WTC11 (cell line): Measurements from ENCODE around the gene NUP85.

ENCODE experiments used
- ATF2 ChIP-seq: sonication (generic); formaldehyde crosslinking; IDR thresholded peaks from 2 replicates; pipeline ENCODE4 v1.8.1; 2022; ENCODE audit warnings: low read depth, missing genetic modification reagents, borderline replicate concordance
- CTCF ChIP-seq: fragments of 200-600 bp; IDR thresholded peaks from 2 replicates; pipeline ENCODE4 v1.8.0; 2022; ENCODE audit warnings: antibody characterized with exemption
- ELF4 ChIP-seq: sonication (generic); formaldehyde crosslinking; IDR thresholded peaks from 2 replicates; pipeline ENCODE4 v1.8.1; 2022; ENCODE audit warnings: low read depth, mild to moderate bottlenecking, moderate library complexity, missing genetic modification reagents
- MAX ChIP-seq: sonication (generic); formaldehyde crosslinking; IDR thresholded peaks from 2 replicates; pipeline ENCODE4 v1.8.0; 2022; ENCODE audit warnings: mild to moderate bottlenecking, missing genetic modification reagents
- ZNF416 ChIP-seq: fragments of 250-450 bp; sonication (Bioruptor Pico); IDR thresholded peaks from 2 replicates; pipeline ENCODE4 v1.9.0; 2021; ENCODE audit warnings: mild to moderate bottlenecking, inconsistent platforms
- ZSCAN18 ChIP-seq: fragments of 250-450 bp; sonication (Bioruptor Pico); IDR thresholded peaks from 2 replicates; pipeline ENCODE4 v2.1.2; 2022; ENCODE audit warnings: mild to moderate bottlenecking, moderate library complexity

GRCh38 chr17:75238684-75239191 is 33.3 kb downstream of the NUP85 start:
- peak; percentile 66 for TF ChIP-seq CTCF
- TF ChIP-seq ELF4: no peak
- TF ChIP-seq ZSCAN18 (CRISPR knock-in tag): no peak
- no peak for TF ChIP-seq ZNF416 (CRISPR knock-in tag)
- no peak for TF ChIP-seq MAX (CRISPR knock-in tag)
- TF ChIP-seq ATF2 (CRISPR knock-in tag): no peak
